OCI-LY7 (cell line): ENCODE measurements around the gene ANGPT4. TPM values are rescaled to one million over a fixed set of nuclear protein-coding genes. Genes with fewer than 3 reads are reported as not detected.

Experiments
- BruUV-seq: library from RNA; stranded (reverse); fragments of 400-500 nt; replicated peaks from 2 replicates; lab custom pipeline; 2021; lab: Mats Ljungman, UMichigan
- CTCF ChIA-PET: fragments of 300-600 bp; sonication (Branson Sonifier 250); formaldehyde crosslinking; loops from one replicate; lab custom pipeline; 2022; ENCODE audit warnings: antibody characterized with exemption; ENCODE audit not compliant: unreplicated experiment; lab: Charles Lee
- POLR2A ChIA-PET: fragments of 300-600 bp; sonication (Branson Sonifier 250); formaldehyde crosslinking; loops from one replicate; lab custom pipeline; 2022; ENCODE audit warnings: antibody characterized with exemption; lab: Charles Lee
- DNase-seq: peaks from one replicate; pipeline ENCODE4 v3.0.0-alpha.2; 2015; ENCODE audit warnings: low spot score
- H2AFZ ChIP-seq: fragments of 200-600 bp; sonication (generic), shearing (Covaris generic); 2 replicates; pipeline ENCODE4 v1.6.1; 2014; ENCODE audit warnings: mild to moderate bottlenecking, antibody characterized with exemption, low read length, moderate library complexity
- H3K27ac ChIP-seq: fragments of 200-600 bp; sonication (generic); 2 replicates; pipeline ENCODE4 v1.5.1; 2014; ENCODE audit warnings: mixed run types, low read depth, mild to moderate bottlenecking, moderate library complexity, low read length, inconsistent platforms; ENCODE audit not compliant: poor library complexity, severe bottlenecking
- H3K36me3 ChIP-seq: fragments of 200-600 bp; sonication (generic); 2 replicates; pipeline ENCODE4 v1.6.1; 2014; ENCODE audit warnings: mild to moderate bottlenecking, antibody characterized with exemption, low read length, moderate library complexity, mixed read lengths; ENCODE audit not compliant: insufficient read depth
- H3K4me1 ChIP-seq: fragments of 200-600 bp; sonication (generic); 2 replicates; pipeline ENCODE4 v1.5.1; 2014; ENCODE audit warnings: mild to moderate bottlenecking, low read length; ENCODE audit not compliant: insufficient read depth, poor library complexity, severe bottlenecking
- H3K4me2 ChIP-seq: fragments of 200-600 bp; sonication (generic); 2 replicates; pipeline ENCODE4 v1.6.1; 2014; ENCODE audit warnings: mild to moderate bottlenecking, low read length
- H3K4me3 ChIP-seq: fragments of 200-600 bp; sonication (generic); 2 replicates; pipeline ENCODE4 v1.5.1; 2014; ENCODE audit warnings: mild to moderate bottlenecking, low read depth, low read length; ENCODE audit not compliant: poor library complexity, severe bottlenecking
- H3K79me2 ChIP-seq: fragments of 200-600 bp; sonication (generic); 2 replicates; pipeline ENCODE4 v1.6.1; 2016; ENCODE audit warnings: low read depth, mild to moderate bottlenecking, low read length, moderate library complexity, mixed read lengths; ENCODE audit not compliant: insufficient read depth
- H3K9me2 ChIP-seq: fragments of 200-600 bp; sonication (generic); 2 replicates; pipeline ENCODE4 v1.6.1; 2016; ENCODE audit warnings: mild to moderate bottlenecking, low read length, mixed read lengths; ENCODE audit not compliant: insufficient read depth
- H3K9me3 ChIP-seq: fragments of 200-600 bp; sonication (generic); 2 replicates; pipeline ENCODE4 v1.6.1; 2014; ENCODE audit warnings: mild to moderate bottlenecking, mixed run types, low read length, mixed read lengths
- H4K20me1 ChIP-seq: fragments of 200-600 bp; sonication (generic); 2 replicates; pipeline ENCODE4 v1.6.1; 2014; ENCODE audit warnings: mild to moderate bottlenecking, antibody characterized with exemption, low read length, moderate library complexity, mixed read lengths; ENCODE audit not compliant: insufficient read depth
- EZH2phosphoT487 ChIP-seq: fragments of 200-600 bp; sonication (generic); IDR thresholded peaks from 2 replicates; pipeline ENCODE4 v1.6.1; 2018; ENCODE audit warnings: low read depth, borderline replicate concordance, mild to moderate bottlenecking, mixed run types, antibody characterized with exemption, low read length, moderate library complexity, mixed read lengths
- intact Hi-C: fragments of 100-400 bp; cut with micrococcal nuclease; formaldehyde crosslinking; loops from one replicate; pipeline ENCODE4 v1.10.0; 2022; ENCODE audit not compliant: unreplicated experiment
- total RNA-seq, 2 experiments: library from RNA; depleted of rRNA in 1 of 2; stranded (reverse); fragments of >200 nt in 1 of 2; shearing (Covaris generic) in 1 of 2; gene quantifications; 2 replicates each; pipeline ENCODE4 v1.2.3, GENCODE V29; 2014 to 2022
- TF ChIP-seq, protein P1 (sequence below): fragments of 200-600 bp; sonication (generic); conservative IDR thresholded peaks from 2 replicates; pipeline ENCODE4 v1.5.1; 2014; ENCODE audit warnings: mild to moderate bottlenecking, antibody characterized with exemption, low read length, moderate library complexity, mixed read lengths

The ANGPT4 gene
- total RNA-seq, 2 experiments from 2014 or later: not detected

DNA sequence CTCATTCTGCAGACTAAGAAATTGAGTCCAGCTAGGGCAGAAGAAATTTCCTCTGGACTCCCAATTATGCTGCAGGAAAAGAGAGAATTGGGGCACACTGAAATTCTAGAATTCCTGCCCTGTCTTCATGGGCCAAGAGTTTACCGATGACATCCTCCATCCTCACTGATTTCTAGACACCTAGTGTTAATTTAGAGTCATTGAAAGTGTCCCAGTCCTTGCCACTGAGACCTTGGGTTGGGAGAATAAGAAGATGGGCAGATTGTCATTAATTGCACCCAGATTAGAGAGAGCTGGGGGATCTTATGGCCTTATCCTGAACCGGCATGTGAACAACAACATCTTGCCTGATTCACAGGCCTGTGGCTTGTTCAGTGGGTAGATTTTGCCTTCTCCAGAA lies 29.0 kb downstream of the ANGPT4 start:
- no TSS peak for BruUV-seq
- Histone ChIP-seq H3K4me1 (no peaks in the 10 kb centered on the region), H3K4me3 (no peak overlapping the region), H3K36me3 (no peaks in the 10 kb centered on the region), H4K20me1 (no peaks in the 10 kb centered on the region), H3K27ac (no peak overlapping the region), H3K9me2 (no peaks in the 10 kb centered on the region), H2AFZ (no peak overlapping the region), H3K79me2 (no peaks in the 10 kb centered on the region), H3K4me2 (no peak overlapping the region), H3K9me3 (no peaks in the 10 kb centered on the region)
- CTCF ChIA-PET: no interaction called here
- POLR2A ChIA-PET: no interaction called here
- DNase-seq: no peak
- intact Hi-C loops: loop anchor here (10.0 kb wide), 1 partner anchor 72 kb away; no protein-coding TSS in a partner anchor
- TF ChIP-seq, protein P1, sequence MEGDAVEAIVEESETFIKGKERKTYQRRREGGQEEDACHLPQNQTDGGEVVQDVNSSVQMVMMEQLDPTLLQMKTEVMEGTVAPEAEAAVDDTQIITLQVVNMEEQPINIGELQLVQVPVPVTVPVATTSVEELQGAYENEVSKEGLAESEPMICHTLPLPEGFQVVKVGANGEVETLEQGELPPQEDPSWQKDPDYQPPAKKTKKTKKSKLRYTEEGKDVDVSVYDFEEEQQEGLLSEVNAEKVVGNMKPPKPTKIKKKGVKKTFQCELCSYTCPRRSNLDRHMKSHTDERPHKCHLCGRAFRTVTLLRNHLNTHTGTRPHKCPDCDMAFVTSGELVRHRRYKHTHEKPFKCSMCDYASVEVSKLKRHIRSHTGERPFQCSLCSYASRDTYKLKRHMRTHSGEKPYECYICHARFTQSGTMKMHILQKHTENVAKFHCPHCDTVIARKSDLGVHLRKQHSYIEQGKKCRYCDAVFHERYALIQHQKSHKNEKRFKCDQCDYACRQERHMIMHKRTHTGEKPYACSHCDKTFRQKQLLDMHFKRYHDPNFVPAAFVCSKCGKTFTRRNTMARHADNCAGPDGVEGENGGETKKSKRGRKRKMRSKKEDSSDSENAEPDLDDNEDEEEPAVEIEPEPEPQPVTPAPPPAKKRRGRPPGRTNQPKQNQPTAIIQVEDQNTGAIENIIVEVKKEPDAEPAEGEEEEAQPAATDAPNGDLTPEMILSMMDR: 0 out of 2 replicates have a peak, but pooled peaks have one; percentile 24
- no peak for TF ChIP-seq EZH2phosphoT487

DNA sequence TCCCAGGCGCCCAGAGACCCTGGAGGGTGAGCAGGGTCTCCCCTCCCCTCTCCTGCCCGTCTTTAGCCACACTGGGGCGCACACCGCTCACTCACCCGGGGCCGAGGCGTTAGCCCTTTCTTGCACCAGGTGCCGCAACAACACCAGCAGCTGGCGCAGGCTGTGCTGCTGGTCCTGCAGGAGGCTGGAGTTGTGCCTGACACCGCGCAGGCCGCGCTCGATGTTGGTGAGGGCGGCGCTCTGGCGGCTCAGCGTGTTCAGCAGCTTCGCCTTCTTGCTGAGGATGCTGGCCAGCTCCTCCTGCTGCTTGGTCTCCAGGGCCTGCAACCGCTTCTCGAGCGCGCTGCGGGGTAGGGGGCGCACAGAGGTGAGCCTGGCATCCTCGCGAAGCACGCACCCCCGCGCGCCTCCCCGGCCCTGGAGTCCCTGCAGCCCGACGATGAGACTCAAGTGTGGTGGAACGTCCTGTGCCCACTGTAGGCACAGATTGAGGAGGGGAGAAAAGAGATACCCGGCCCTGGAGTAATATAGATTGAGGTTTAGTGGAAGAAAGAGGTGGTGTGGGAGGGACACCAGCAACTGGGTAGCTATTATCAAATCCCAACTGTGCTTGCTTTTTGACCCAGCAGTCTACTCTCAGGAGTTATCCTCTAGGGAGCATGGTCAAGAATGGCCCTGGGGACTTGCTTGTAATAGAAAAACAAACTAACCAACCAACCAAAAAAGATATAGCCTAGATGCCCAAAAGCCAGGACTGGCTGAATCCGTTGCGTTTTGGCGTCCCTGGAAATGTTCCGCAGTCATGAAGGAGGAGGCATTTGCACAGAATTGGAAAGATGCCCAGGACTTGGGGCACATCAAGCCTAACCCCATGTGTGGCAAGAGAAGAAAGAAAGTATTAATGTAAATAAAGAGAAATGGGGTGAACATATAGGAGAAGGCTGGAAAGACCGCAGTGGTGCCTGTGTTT lies 30.9 kb downstream of the ANGPT4 start:
- POLR2A ChIA-PET: no interaction called here
- Histone ChIP-seq H2AFZ (no peak overlapping the region), H3K4me2 (no peak overlapping the region), H3K4me3 (no peak overlapping the region), H3K4me1 (no peaks in the 10 kb centered on the region), H3K36me3 (no peaks in the 10 kb centered on the region), H3K9me2 (no peaks in the 10 kb centered on the region), H3K9me3 (no peaks in the 10 kb centered on the region), H4K20me1 (no peaks in the 10 kb centered on the region; the same call in 1 of the 2 replicates), H3K27ac (no peak overlapping the region), H3K79me2 (no peaks in the 10 kb centered on the region)
- CTCF ChIA-PET: no interaction called here
- no peak for TF ChIP-seq EZH2phosphoT487
- TF ChIP-seq, protein P1: no peak
- DNase-seq: no peak
- BruUV-seq: no TSS peak
- intact Hi-C loops: loop anchor here (10.0 kb wide), 1 partner anchor 70 kb away; no protein-coding TSS in a partner anchor

DNA sequence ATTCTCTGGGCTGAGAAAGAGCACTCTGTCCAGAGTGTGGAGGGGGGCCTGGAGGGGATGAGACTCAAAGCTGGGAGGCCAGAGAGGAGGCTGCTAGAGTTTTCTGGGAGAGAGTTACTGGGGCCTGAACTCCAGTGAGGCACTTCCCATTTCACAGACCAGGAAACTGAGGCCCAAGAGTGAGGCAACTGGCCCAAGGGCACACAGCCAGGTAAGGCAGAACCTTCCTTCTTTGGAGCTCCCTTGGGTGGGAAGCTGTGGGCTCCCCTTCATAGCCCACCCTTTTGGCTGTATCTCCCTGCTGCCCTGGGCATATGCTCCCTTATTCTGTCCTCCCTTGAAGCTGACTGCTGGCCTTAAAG lies 34.4 kb downstream of the ANGPT4 start:
- BruUV-seq: no TSS peak
- ChIA-PET POLR2A (no interaction called here), CTCF (no interaction called here)
- Histone ChIP-seq H3K36me3 (no peaks in the 10 kb centered on the region), H2AFZ (no peak overlapping the region), H3K4me3 (no peak overlapping the region), H4K20me1 (no peaks in the 10 kb centered on the region; the same call in 1 of the 2 replicates), H3K4me1 (no peaks in the 10 kb centered on the region), H3K4me2 (no peak overlapping the region), H3K79me2 (no peaks in the 10 kb centered on the region), H3K9me3 (no peaks in the 10 kb centered on the region), H3K9me2 (no peaks in the 10 kb centered on the region), H3K27ac (no peak overlapping the region)
- intact Hi-C loops: loop anchor here (10.0 kb wide), 1 partner anchor 67 kb away; no protein-coding TSS in a partner anchor
- TF ChIP-seq EZH2phosphoT487: no peak
- TF ChIP-seq, protein P1: no peak
- DNase-seq: no peak
